GM12892 (cell line): ENCODE data around the gene EMID1.
"Not testable (repeated sequence)": the region's sequence is repeated elsewhere in the genome, so short reads cannot be mapped to it uniquely, and the experiment has no call there.

ENCODE experiments used
- DNase-seq: peaks from one replicate; pipeline ENCODE4 v3.0.0; 2011; ENCODE audit not compliant: insufficient read length
- FAIRE-seq: peaks from 2 replicates; lab custom pipeline; 2011; peaks lifted over from hg19 to GRCh38; lab: Jason Lieb, UNC
- POLR2A ChIP-seq: IDR thresholded peaks from 2 replicates; pipeline ENCODE4 v1.6.1; 2011; ENCODE audit warnings: low read depth, low read length, control low read depth
- POLR2AphosphoS5 ChIP-seq: IDR thresholded peaks from 2 replicates; pipeline ENCODE4 v1.6.1; 2011; ENCODE audit warnings: low read depth, low read length, control low read depth
- TAF1 ChIP-seq: IDR thresholded peaks from 2 replicates; pipeline ENCODE4 v1.6.1; 2011; ENCODE audit warnings: low read depth, mild to moderate bottlenecking, control low read depth, low read length, borderline replicate concordance

Gene EMID1

DNA sequence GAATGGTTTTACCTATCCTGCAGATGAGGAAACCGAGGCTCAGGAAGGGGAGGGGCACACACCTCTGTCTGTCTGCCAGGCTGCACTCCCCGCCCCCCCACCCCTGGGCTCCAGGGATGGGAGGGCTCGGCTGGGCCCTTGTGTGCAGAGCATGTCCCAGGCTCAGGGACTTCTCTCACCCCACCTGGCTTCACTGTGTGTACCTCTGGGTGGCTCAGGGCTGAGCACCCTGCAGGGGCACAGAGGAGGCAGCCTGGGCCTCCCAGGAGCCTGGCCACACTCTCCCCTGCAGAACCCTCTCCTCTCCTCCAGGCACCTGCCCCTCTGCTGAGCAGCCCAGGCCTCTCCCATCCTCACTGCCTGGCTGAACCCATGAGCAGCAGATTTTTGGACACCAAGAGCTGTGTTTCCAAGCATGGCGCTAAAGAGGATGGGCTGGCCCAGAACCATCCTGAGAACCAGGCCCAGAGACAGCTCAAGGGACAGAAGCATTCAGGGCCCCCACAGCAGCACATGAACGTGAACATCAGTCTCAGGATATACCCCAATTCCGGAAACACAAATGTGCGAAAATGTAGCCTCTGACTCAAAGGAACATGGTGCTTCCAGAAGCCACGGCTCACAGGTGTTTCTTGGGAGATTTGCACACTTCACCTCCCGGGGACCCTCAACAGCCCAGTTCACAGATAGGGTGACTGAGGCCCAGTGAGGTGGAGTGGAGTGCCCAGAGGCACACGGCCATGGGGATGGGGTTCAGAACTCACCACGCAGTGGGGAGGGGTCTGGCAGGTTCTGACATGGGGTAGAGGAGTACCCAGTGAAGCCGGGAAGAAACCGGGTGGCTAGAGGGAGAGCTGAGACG is 10.5 kb downstream of the EMID1 start:
- FAIRE-seq (no peak), DNase-seq (no peak)
- TF ChIP-seq POLR2A = no peak

DNA sequence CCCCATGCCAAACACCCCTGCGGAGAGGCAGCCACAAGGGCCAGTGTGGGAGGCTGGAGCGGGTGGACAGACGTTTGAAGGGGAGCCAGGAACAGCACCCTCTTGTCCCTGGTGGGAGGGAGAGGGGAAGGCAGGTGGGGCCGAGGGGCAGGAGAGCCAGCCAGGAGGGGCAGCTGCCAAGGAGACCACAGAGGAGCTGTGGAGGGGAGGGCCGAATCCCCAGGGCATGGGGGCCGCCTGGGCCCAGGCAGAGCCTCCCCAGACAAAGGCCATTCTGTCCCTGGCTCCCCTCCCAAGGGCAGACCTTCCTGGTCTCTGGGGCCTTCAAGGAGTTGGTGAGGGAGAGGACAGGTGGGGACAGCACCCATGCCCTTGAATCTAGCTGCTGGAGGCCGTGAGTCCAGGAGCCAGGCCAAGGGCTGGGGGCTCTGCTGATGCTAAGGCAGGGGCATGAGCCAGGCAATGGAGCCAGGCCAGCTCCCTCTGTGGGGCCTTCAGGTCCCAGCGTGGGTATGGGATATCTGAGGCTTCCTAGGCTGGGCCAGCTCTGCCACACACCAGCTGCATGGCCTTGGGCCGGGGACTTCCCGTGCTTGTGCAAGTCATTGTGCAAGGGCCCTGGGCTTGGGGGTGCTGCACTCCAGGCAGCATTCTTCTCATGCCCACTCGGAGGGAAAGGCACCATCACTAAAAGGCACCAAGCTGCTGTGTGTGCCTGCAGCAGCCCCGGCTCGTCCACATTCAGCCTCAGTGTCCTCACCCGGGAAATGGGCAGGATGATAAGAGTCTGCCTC is 11.4 kb downstream of the EMID1 start:
- FAIRE-seq = peak; percentile 63
- TF ChIP-seq POLR2A = peak; percentile 37; the same call in 1 of the 2 replicates
- no peak for TF ChIP-seq TAF1
- peak; percentile 35; the same call in 1 of the 2 replicates for TF ChIP-seq POLR2AphosphoS5
- DNase-seq = no peak

DNA sequence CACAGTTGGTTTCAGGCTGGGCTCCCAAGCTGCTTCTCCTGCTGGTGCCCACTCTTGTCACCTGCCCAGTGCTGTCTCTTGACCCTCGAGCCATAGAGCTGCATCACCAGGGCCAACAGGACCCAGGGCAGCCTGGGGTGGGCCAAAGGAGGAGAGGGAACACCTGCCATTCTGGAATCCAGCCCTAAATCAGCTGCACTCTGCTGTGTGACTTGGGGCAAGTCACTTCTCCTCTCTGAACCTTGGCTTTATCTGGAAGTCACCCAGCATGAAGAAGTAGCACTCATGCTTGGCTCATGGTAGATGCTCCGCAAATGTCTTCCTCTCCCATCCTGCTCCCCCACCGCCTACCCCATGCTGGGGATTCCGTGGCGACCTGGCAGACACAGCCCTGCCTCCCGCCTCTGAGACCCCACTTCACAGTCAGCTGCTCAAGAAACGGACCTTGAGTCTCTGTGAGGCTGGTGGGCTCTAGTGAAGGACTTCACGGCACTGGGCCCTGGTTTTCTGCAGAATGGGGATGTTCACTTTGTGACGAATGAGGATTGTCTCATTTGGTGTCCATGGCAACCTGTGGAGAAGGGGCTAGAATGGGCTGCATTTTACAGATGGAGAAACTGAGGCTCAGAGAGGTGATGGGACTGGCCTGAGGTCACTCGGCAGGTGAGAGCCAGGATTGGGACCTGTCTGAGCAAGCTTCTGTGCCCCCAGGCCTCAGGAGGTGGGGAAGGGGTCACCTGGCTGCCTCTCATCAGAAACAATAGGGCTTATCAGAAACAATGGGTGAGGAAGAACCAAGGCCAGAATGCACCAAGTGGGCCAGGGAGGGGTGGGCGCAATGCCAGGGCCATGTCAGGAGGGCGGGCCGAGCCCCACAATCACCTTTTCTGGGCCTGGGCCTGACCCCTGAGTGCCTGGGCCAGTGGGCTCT is 12.4 kb downstream of the EMID1 start:
- TF ChIP-seq POLR2A (no peak), TAF1 (no peak), POLR2AphosphoS5 (no peak)
- FAIRE-seq (no peak), DNase-seq (no peak)

DNA sequence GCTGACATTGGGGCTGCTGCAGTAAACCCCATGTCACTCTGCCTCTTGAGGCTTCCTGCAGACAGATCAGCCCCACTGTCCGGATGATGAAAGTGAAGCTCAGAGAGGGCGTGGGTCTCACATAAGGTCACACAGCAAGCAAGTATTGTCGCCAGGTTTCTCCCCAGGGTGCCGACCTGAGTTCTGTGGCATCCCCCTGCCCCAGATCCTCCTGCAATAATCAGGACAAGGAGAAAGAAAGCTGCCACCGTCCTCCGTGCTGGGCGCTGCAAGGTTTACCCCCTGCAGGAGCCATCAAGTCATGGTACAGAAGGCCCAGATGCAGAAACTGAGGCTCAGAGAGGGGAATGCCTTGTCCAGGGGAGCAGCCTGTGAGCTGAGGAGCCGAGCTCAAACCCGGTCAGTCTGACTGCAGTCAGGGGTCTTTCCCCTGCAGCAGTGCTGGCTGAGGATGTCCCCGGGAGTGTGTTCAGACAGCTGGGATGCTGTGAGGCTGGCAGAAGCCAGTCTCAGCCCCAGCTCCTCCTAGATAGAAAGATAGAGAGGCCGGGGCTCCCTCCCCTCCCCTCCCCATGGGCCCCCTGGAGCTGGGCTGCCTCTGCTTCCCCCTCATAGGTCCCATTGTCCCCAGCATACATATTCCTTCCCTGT is 13.2 kb downstream of the EMID1 start:
- TF ChIP-seq TAF1 (no peak), POLR2AphosphoS5 (no peak), POLR2A (0 out of 2 replicates have a peak, but pooled peaks have one; percentile 25)

DNA sequence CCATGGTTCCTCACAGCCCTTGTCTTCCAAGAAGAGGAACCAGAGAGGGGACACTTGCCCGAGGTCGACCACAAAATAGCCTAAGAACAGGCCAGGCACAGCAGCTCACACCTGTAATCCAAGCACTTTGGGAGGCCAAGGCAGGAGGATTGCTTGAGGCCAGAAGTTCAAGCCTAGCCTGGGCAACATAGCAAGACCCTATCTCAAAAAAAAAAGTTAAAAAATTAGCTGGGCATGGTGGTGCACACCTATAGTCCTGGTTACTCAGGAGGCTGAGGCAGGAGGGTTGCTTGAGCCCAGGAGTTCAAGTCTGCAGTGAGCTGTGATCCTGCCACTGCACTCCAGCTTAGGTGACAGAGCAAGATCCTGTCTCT is 13.7 kb downstream of the EMID1 start:
- FAIRE-seq, DNase-seq: not testable (repeated sequence)

More for the DNA sequence above, 13.2 kb downstream of the EMID1 start:
- DNase-seq (no peak), FAIRE-seq (no peak)

DNA sequence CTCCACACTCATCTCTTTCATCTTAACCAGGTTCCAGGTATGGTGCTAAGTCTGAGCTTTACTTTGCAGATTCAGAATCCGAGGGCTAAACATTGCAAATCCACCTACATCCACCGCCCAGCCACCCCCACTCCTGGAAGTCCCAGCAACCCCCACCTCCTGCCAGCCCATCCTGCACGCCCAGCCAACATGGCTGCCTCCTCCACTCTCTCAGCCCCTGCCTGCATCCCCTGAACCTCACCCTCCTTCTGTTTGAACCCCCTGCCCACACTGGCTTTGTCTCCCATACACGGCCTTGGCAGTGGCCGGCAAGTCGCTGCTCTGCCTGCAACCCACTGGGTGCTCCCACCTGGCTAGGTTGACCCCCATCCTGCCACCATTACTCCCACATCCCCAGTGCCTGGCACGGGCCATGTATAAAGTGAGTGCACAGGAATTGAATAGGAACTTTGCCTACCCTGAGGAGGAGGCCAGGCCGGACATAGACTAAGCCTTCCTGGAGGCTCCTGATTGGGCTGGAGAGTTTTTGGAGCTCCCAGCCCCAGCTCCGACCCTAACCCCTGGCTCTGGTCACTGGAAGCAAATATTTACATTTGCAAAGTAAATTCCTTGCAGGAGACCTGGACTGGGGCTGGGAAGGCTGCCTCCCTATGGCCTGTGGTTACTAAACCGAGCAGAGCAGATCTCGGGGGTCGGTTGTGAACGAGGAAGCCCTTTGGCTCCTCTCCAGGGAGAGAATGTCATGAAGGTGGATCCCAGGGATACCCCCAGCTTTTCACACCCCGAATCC is 14.4 kb downstream of the EMID1 start:
- FAIRE-seq = no peak
- no peak for TF ChIP-seq TAF1
- no peak for TF ChIP-seq POLR2A
- 0 out of 2 replicates have a peak, but pooled peaks have one; percentile 21 for TF ChIP-seq POLR2AphosphoS5
- DNase-seq = no peak

DNA sequence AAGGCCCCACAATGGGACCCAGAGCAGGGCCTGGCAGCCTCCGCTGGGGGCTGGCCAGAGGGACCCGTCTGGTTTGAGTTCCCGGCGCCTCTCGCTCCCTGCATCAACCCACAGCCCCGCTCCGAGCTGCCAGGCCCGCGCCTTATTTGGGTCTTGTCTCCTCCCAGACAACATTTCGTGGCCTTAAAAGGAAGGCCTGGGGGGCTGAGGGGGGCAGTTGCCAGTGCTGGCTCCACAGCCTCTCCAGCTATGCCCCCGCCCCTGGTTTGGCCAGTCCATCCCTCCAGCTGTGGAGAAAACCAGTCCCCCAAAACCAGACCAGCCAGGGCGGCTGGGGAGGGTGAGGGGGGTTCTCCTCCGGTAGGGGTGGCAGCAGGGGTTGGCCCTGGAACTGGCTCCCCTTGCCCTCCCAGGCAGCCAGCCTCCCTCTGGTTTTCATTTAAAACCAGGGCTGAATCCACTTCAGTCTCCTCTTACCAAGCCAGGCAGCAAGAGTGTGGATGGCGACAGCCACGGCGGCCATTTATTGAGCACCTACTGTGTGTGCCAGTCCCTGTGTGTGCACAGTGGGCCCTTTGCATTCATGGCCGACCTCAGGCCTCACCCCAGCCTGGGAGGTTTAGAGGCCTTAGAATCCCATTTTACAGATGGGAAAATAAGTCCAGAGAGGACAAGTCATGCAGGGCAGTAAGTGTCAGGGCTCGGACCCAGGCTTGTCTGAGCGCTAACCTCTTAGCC is 18.6 kb downstream of the EMID1 start:
- FAIRE-seq = no peak
- DNase-seq = no peak
- no peak for TF ChIP-seq POLR2A
- no peak for TF ChIP-seq POLR2AphosphoS5
- no peak for TF ChIP-seq TAF1

DNA sequence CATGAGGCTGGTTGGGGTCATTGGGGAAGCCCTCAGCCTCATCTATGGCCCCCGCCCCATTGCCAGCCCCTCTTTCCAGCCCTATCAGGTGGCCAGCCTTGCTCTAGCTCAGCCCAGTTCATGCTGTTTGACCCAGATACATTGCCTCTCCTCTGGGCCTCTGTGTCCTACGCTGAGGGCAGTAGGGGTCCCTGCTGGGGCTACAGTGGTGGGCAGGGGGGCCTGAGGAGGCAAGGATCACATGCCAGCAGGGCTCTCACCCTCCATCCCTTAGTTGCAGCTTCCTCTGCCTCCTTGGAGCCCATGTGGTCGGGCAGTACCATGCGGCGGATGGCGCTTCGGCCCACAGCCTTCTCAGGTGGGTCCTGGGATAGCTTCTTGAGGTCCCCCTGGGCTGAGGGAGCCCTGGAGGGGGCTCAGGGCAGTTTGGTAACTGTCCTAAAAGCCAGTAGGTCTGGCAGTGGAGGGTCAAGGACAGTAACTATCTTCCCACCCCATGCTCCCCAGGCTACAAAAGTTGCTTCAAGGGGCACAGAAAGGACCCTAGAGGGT is 19.2 kb downstream of the EMID1 start:
- no peak for TF ChIP-seq POLR2A
- TF ChIP-seq POLR2AphosphoS5 = no peak
- TF ChIP-seq TAF1 = no peak
- no peak for DNase-seq
- no peak for FAIRE-seq

DNA sequence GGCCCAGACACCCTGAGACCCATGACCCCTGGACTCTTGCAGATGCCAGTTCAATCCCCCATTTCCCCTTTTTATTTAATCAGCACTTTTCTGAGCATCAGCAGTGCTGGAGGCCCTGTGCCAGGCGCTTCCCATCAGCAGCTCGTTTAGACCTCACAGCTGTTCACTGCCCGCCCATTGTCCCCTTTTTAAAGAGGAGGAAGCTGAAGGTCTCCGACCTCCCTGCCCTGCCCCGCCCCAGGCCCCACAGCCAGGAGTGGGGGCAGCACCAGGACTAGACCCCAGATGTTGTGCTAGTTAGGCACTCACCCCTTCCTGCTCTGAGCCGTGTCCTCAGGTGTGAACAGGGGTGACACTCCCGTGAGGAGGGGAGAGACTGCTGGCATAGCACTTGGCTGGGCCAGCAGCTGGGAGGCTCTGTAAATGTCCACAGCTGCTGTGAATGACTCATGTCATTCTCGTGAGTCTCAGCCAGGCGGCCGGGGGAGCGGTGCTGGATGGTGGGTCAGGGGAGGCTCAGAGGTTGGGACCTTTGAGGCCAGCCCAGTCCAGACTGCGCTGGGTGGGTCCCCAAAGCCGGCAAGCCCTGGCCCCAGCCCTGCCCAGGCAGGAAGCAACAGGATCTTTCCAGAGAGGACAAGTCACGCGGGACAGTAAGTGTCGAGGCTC is 19.9 kb downstream of the EMID1 start:
- FAIRE-seq = no peak
- TF ChIP-seq TAF1 = no peak
- no peak for TF ChIP-seq POLR2AphosphoS5
- no peak for TF ChIP-seq POLR2A
- DNase-seq = no peak
